Osteocyte (in vitro differentiated cells): Measurements from ENCODE around the gene CROCC2. TPM values are rescaled to one million over a fixed set of nuclear protein-coding genes. Genes with fewer than 3 reads are reported as not detected.
A peak's percentile ranks its signal among the peaks of the same experiment; 100 is the strongest.

Experiments
- DNase-seq: peaks from one replicate; pipeline ENCODE4 v3.0.0; 2021; ENCODE audit warnings: mixed read lengths; ENCODE audit not compliant: unreplicated experiment; ENCODE audit errors: extremely low spot score
- H3K27ac Mint-ChIP-seq: one replicate; pipeline ENCODE4 v1.8.0; 2021; ENCODE audit warnings: mild to moderate bottlenecking, mixed read lengths; ENCODE audit not compliant: unreplicated experiment
- H3K27me3 Mint-ChIP-seq: one replicate; pipeline ENCODE4 v1.8.0; 2021; ENCODE audit warnings: mixed read lengths; ENCODE audit not compliant: unreplicated experiment
- H3K36me3 Mint-ChIP-seq: one replicate; pipeline ENCODE4 v1.8.0; 2021; ENCODE audit warnings: mixed read lengths; ENCODE audit not compliant: unreplicated experiment
- H3K4me1 Mint-ChIP-seq: one replicate; pipeline ENCODE4 v1.8.0; 2021; ENCODE audit warnings: mixed read lengths; ENCODE audit not compliant: unreplicated experiment
- H3K4me3 Mint-ChIP-seq: one replicate; pipeline ENCODE4 v1.8.0; 2021; ENCODE audit warnings: mild to moderate bottlenecking, moderate library complexity, mixed read lengths; ENCODE audit not compliant: unreplicated experiment
- H3K9me3 Mint-ChIP-seq: one replicate; pipeline ENCODE4 v1.8.0; 2021; ENCODE audit warnings: mixed read lengths; ENCODE audit not compliant: unreplicated experiment
- CTCF ChIP-seq: fragments of 200-600 bp; sonication (generic); IDR thresholded peaks from 2 replicates; pipeline ENCODE4 v1.5.0; 2021; ENCODE audit warnings: antibody characterized with exemption, mild to moderate bottlenecking, moderate library complexity
- total RNA-seq: library from RNA; stranded (reverse); gene quantifications from 2 replicates; pipeline ENCODE4 v1.2.1, GENCODE V29; 2021

Gene CROCC2
- total RNA-seq, 1 donor from 2014 or later = not detected

GRCh38 chr2:240911641-240912265, 5.6 kb downstream of the CROCC2 start:
- no peak overlapping the region for H3K4me3 Mint-ChIP-seq
- H3K9me3 Mint-ChIP-seq = no peaks in the 10 kb centered on the region
- no peak overlapping the region for H3K27ac Mint-ChIP-seq
- no peak for TF ChIP-seq CTCF
- H3K36me3 Mint-ChIP-seq = no peaks in the 10 kb centered on the region
- peaks cover 9% of the 10 kb centered on the region for H3K27me3 Mint-ChIP-seq
- H3K4me1 Mint-ChIP-seq = peaks cover 4% of the 10 kb centered on the region
- DNase-seq = no peak

- H3K4me1 Mint-ChIP-seq = peaks cover 4% of the 10 kb centered on the region
Measured at GRCh38 chr2:240912878-240913809, 7.0 kb downstream of the CROCC2 start.

GRCh38 chr2:240913810-240914644, 7.9 kb downstream of the CROCC2 start:
- H3K4me3 Mint-ChIP-seq = no peak overlapping the region
- TF ChIP-seq CTCF = peak; percentile 86
- H3K4me1 Mint-ChIP-seq = peaks cover 4% of the 10 kb centered on the region
- H3K36me3 Mint-ChIP-seq = no peaks in the 10 kb centered on the region
- DNase-seq = no peak
- H3K27me3 Mint-ChIP-seq = peaks cover 8% of the 10 kb centered on the region
- no peak overlapping the region for H3K27ac Mint-ChIP-seq
- no peaks in the 10 kb centered on the region for H3K9me3 Mint-ChIP-seq

More at GRCh38 chr2:240912878-240913809, 7.0 kb downstream of the CROCC2 start:
- H3K27me3 Mint-ChIP-seq = peaks cover 8% of the 10 kb centered on the region
- no peak overlapping the region for H3K27ac Mint-ChIP-seq
- H3K4me3 Mint-ChIP-seq = no peak overlapping the region
- H3K9me3 Mint-ChIP-seq = no peaks in the 10 kb centered on the region
- no peak for TF ChIP-seq CTCF
- H3K36me3 Mint-ChIP-seq = no peaks in the 10 kb centered on the region
- DNase-seq = no peak

- peaks cover 8% of the 10 kb centered on the region for H3K27me3 Mint-ChIP-seq
- no peak for DNase-seq
- no peak overlapping the region for H3K27ac Mint-ChIP-seq
- TF ChIP-seq CTCF = peak; percentile 7
- H3K9me3 Mint-ChIP-seq = no peaks in the 10 kb centered on the region
- H3K4me1 Mint-ChIP-seq = peaks cover 4% of the 10 kb centered on the region
- H3K36me3 Mint-ChIP-seq = no peaks in the 10 kb centered on the region
- H3K4me3 Mint-ChIP-seq = no peak overlapping the region
Measured at GRCh38 chr2:240914645-240915525, 8.7 kb downstream of the CROCC2 start.
